SHP77 (cell line): ENCODE measurements around the gene NOL3.

ENCODE experiments used
- DNase-seq, 2 experiments: peaks; one replicate each; lab custom pipeline; 2025; lab: John Stamatoyannopoulos, UW

The NOL3 gene

GRCh38 chr16:67206838-67207248, 36.5 kb downstream of the NOL3 start:
- DNase-seq, result no peak

- peak in 1 of 2 experiments; percentile 8 for DNase-seq
Observed at GRCh38 chr16:67207249-67208091, 37.1 kb downstream of the NOL3 start.

- no peak for DNase-seq
Observed at GRCh38 chr16:67208154-67208896, 38.0 kb downstream of the NOL3 start.

GRCh38 chr16:67209565-67209964, 39.2 kb downstream of the NOL3 start:
- no peak for DNase-seq

- no peak for DNase-seq
Observed at GRCh38 chr16:67210069-67210937, 40.0 kb downstream of the NOL3 start.

GRCh38 chr16:67211674-67212073, 41.3 kb downstream of the NOL3 start:
- DNase-seq, result no peak

- DNase-seq, result no peak
Observed at GRCh38 chr16:67212766-67213165, 42.4 kb downstream of the NOL3 start.

- DNase-seq, result no peak
Observed at GRCh38 chr16:67213197-67214019, 43.1 kb downstream of the NOL3 start.

GRCh38 chr16:67215706-67216105, 45.4 kb downstream of the NOL3 start:
- no peak for DNase-seq

GRCh38 chr16:67216612-67217490, 46.5 kb downstream of the NOL3 start:
- no peak for DNase-seq

GRCh38 chr16:67223992-67224391, 53.7 kb downstream of the NOL3 start:
- no peak for DNase-seq
